GM19395 (cell line): ENCODE data around the gene TNS4.

Source experiments
- ATAC-seq: cut with Tn5 transposase; IDR thresholded peaks from one replicate; pipeline ENCODE4 v1.9.1; 2021; ENCODE audit warnings: mild to moderate bottlenecking, moderate library complexity; ENCODE audit not compliant: unreplicated experiment

TNS4 gene

DNA sequence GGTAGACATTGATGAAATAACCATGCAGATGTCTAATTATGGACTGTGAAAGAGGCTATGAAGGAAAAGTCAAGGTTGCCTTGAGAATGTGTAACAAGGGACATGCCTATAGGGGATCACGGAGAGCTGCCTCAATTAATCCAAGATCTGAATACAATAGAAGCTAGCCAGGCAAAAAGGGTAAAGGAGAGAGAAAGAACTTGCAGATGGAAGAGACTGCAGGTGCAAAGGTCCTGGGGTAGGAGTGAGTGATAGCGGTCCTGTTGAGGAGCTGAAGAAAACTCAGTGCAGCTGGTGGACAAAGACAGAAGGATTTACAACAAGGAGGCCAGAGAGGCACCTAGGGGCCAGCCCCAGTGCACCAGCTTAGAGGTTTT lies 15.9 kb upstream of the TNS4 start:
- ATAC-seq = no peak

DNA sequence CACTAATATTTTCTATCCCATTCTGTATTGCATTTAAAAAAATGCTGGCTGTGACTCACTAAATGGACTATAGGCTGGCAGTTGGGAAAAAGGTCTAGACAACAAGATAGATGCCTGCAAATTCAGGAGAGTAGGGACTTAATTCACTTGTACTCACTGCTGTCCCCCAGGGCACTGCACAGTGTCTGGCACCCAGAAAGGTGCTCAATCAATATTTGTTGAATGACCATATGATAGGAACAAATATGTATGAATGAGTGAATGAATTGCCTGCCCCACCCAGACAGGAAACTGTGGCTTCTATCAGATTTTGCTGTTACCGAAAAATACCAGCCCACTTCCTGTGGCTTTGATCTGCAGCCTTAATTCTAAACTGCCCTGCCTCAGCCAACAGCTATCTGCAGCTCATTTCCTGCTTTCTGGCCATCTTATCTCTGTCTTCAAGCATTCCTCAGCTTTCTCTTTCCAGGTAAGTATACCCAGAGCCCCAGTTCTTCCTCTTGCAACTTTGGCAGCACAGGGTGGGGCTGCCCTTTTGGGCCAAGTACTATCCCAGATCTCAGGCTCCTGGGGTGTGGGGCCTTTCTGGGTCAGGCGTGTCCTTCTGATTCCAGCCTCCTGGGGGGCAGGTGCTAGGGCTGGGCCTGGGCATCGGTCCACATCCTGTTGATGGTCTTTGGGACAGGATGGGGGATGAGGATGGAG lies 15.3 kb upstream of the TNS4 start:
- peak; percentile 57 for ATAC-seq

DNA sequence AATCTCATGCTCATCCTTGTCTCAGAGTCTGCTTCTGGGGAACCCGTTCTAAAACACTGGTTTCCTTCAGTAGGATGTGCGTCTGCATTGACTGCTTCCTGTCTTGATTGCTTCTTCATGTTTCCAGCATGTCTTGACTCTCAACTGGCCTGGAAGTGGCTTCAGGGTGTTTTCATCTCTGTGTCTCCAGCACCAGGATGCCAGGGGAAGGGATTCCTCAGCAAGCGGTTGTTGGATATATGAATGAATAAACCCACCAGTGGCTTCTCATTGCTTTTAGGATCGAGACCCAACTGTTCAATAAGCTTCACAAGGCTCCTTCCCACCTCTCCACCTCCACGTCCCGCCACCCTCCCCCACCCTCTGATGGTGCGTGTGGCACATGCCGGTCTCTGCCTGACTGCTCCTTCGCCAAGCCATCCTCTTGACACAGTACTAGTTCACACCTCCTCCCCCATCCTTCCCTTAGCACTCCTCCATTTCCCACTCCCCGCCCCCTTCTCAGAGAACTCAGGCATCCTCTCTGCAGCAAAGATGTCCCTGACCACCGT lies 14.1 kb upstream of the TNS4 start:
- no peak for ATAC-seq

DNA sequence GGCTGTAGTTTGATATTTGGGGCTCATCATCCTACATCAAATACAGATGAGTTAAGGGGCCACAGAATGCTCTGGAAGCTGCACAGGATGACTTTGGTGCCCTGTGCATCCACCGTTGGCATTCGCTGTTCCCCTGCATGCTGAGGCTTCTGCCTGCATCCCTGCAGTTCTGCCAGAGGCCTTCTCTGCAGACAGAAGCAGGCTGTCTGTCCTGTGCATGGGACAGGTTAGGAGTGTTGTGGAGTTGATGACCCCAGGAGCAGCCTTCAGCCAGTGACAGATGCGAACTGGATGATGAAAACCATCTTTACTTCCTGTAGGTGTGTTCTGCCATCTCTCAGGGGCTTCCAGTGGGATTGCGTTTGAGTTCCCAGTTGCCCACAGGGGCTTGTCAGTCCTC lies 13.6 kb upstream of the TNS4 start:
- ATAC-seq = no peak

DNA sequence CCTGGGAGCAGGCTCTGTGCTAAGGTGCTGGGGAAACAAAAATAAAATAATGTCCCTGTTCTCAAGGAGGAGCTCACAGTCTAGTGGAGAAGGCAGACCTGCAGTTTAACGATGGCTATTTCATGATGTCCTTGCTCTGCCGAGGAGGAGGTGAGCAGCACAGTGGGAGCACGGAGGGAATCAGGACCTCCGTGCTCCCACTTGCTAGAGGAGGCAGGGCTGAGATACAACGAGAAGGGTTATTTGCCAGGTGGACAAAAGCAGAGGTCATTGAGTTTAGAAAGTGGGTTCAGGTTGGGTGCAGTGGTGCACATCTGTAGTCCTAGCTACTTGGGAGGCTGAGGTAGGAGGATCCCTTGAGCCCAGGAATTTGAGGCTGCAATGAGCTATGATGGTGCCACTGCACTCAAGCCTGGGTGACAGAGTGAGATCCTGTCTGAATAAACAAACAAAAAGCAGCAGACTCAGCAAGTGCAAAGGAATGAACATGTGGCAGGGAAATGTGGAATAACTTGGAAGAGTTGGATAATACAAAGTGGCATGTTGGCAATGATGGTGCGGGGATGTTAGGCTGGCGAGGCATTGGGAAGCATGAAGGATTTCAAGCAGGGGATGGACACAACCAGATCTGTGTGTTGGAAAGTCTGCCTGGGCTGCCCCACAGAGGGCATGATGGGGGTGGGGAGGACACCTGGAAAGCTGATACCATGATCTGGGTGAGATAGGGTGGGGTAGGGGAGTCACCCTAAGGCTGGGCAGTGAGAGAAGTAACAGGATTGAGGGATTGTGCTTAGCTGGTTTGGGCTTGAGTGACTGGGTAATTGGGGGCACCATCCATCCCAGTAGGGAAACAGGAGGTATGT lies 12.8 kb upstream of the TNS4 start:
- no peak for ATAC-seq

DNA sequence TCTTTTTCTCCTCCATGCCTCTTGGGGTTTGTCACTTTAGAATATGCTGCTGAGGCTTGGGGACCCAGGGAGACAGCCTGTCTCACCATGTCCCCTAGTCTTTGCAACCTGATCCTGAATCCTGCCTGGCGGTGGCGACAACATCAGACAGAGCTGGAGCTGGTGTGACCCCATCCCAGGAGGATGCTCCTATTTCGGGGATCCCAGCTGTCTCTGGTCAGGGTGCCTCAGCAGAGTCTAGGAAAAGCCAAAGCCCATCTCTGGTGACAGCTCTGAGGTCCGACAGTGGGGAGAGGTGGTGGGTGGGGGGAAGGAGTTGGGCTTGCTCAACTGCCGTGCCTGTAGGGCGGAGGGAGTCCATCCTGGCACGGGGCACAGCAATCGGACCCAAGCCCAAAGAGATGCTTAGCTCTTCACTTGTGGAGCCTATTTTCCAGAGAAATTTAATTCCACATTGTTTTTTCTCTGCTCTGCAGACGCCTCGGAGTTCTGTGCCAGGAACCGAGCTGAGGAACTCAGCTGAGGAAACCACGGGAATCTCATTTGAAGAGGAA lies 10.3 kb upstream of the TNS4 start:
- no peak for ATAC-seq

DNA sequence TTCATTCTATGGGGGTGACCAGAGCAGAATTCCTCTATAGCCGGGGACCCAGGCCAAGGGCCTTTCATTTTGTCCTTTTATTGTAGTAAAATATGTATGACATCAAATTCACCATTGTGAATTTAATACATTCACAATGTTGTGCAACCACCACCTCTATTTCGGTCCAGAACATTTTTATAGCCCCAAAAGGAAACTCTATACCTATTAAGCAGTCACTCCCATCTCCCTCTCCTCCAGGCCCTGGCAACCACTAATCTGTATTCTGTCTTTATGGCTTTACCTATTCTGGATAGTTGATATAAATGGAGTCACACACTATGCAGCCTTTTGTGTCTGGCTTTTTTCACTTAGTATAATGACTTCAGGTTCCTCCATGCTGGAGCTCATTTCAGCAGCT lies 9.7 kb upstream of the TNS4 start:
- no peak for ATAC-seq

DNA sequence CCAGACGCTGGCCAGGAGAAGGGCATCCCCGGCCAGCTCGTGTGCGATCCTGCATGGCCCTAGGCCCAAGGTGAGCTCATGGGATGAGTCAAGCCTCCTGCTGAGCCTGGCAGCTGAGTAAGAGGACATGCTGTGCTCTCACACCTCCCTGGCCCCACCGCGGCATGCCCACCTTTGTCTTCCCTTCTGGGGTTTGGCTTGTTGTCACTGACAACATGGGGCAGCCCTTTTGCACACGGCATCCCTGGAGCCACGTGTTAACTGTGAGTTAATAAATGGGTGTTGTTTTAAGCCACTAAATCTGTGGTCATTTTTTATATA lies 8.9 kb upstream of the TNS4 start:
- no peak for ATAC-seq

DNA sequence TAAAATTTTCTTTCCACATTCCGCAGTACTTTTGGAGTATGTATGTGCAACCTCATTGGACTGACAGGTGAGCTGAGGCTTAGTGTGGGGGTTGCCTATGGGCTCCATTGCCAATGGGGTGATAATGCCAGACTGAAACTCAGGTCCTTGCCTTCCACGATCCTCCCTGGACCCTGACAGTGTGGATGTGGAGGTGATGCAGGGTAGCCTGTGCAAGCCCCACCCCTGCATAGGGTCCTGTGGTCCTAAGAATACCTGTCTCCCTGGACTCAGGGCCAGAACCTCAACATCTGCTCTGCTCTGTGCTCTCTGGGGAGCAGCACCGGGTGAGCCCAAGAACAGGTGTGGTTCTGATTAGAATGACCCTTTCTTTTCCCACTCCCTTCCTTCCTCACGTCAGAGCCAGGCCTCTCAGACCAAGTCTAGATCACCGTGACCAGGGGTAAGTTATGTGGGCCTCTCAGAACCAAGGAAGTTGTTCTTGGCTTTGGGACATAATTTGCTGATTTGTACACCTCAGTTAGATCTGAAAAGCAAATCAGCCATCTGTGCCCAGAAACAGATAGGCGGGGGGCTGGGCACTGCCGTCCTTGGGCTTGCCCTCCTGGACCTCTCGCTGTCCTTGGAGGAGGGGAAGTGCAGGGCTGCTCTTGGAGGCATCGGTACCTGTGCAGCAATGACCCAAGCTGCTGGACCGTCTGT lies 8.4 kb upstream of the TNS4 start:
- ATAC-seq = no peak

DNA sequence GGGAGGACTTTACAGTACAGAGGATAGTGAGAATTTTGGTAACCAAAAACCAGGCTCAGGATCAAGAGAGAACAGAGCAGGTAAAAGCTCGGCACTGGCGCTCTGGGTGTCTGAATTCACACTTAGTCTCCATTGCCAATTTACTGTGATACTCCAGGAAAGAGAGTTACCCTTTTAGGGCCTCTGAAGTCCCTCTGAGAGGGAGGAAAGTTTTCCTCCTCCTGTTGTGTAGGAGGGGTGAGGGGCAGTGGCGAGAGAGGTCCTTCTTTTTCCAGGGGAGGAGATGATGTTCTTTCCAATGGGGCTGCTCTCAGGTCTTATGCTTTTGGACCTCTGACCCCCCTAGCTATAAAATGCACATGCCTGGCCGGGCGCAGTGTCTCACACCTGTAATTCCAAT lies 5.4 kb upstream of the TNS4 start:
- no peak for ATAC-seq

DNA sequence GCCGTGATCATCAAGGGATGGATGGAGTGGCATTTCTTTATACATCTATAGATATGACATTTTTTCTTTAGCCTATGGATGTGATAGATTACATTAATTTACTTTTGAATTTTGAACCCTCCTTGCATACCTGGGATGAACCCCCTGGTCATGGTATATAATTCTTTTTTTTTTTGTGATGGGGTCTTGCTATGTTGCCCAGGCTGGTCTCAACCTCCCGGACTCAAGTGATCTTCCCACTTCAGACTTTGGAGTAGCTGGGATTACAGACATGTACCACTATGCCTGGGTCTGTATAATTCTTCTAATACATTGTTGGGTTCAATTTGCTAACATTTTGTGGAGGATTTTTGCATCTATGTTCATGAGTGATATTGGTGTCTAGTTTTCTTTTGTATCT lies 1.7 kb upstream of the TNS4 start:
- ATAC-seq = no peak

DNA sequence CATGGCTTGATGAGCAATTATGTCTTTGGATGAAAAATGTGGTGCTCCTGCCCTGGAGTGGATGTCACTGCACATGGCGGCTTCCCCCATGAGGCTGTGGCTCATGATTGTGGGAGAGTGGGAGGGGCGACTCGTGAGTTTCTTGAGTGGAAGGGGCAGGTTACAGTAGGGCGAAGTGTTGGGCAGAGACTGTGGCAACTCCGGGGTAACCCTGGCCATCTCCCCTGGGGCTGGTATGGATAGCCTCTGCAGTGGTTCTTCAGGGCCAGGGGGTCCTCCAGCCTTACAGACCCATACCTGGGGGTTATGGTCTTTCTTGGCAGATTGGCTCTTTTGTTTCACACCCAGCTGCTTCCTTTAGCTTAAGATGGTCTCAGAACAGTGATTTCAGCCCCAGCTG lies 1.3 kb upstream of the TNS4 start:
- no peak for ATAC-seq

DNA sequence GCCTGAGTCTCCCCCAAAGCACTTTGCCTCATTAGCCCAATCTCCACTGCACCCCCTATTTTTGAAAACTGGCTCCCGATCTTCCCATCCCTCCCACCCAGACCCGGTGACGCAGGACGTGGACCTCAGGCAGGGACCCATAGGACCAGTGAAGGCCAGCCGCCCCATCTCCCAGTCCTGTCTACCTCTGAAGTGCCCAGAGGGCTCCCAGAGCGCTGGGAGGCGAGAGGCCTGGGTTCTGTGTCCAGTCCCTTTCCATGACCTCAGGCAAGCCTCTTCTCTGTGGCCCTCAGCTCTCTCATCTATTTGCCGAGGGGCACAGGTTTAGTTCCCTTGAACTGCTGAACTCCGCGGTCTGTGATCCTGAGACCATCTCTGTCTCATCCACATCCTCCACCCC lies 714 bp downstream of the TNS4 start:
- ATAC-seq = no peak

DNA sequence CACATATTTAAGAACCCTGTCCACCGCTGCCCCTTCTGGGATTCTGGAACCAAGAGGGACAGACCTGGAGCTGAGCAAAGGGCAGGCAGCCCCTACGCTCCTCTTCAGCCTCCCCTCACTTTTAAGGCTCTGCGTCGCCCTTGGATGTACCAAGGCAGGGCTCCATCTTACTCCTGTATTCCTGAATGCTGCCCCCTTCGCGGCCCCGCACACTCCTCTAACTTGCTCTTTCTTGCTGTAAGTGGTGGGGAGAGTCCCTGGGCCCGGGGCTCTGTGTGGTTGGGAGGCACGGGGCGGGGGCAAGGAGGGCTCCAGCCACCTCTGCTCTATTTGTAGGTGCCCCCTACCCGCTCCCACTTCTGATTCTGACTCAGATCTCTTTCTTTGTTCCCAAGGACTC lies 1.2 kb downstream of the TNS4 start:
- ATAC-seq = no peak

DNA sequence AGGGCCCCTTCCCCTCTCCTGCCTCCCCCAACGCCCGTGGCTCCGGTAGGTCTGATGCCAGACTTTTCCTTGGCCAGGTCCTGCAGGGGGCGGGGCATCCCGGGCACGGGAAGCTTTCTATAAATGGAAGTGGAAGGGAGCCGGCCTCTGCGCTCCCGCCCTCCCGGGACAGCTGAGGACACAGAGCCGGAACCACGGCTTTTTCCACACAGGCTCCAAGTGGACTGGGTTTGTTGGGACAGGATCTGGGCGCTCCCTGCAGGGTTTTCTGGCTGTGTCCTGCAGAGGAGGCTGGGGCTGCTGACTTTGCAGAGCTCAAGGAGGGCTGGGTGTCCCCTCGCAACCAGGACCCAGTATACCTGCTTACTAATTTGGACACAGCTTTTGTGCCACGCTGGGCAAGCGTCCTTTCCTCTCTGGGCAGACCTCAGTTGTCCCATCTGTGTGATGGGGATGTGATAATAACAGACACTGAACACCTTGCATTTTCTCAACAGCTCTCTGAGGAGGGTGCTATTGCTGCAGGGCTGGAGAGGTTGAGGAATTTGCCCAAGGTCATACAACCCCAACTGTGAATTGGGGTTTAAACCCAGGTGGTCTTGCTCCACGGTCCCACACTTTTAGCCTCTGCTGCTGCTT lies 1.8 kb downstream of the TNS4 start:
- ATAC-seq = no peak

DNA sequence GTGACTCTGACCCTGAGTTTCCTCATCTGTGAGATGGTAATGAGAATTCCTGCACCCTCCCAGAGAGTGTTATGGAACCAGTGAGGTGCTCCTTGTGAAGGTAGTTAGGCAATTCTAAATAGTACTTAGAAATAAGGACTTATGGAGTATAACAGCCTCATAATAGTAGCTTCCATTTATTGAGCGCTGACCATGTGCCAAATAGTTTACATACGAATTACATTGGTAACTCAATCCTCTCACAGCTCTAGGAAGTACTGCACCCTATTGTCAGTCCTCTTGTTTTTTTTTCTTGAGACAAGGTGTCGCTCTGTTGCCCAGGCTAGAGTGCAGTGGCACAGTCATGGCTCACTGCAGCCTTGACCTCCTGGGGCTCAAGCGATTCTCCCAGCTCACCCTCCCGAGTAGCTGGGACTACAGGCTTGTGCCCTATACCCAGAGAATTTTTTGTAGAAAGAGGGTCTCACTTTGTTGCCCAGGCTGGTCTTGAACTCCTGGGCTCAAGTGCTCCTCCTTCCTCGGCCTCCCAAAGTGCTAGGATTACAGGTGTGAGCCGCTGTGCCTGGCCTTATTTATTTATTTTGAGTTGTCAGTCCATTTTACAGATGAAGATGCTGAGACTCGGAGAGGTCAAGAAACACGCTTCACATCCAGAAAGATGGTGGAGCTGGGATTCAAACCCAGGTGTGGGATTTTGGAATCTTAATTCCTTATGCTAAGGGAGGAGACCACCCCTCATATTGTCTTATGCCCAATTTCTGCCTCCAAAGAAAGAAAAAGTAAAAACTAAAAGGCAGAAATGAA lies 2.9 kb downstream of the TNS4 start:
- no peak for ATAC-seq

DNA sequence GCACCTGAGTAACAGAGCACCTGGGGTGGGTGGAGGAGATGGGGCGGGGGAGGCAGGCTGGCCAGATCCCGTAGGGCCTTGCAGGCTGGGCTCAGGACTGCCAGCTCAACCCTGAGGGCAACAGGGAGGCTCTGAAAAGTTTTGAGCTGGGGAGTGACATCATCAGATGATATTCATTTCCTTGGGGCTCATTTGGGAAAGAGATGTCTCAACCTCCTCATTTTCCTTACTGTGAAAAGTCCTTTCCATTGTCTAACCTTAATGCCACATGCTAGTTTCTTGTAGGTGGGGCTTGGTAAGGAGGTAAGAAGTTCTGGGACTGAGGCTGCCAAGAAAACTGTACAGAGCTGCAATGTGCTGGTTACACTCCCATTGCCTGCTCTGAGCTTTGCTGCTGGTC lies 3.7 kb downstream of the TNS4 start:
- ATAC-seq = no peak

DNA sequence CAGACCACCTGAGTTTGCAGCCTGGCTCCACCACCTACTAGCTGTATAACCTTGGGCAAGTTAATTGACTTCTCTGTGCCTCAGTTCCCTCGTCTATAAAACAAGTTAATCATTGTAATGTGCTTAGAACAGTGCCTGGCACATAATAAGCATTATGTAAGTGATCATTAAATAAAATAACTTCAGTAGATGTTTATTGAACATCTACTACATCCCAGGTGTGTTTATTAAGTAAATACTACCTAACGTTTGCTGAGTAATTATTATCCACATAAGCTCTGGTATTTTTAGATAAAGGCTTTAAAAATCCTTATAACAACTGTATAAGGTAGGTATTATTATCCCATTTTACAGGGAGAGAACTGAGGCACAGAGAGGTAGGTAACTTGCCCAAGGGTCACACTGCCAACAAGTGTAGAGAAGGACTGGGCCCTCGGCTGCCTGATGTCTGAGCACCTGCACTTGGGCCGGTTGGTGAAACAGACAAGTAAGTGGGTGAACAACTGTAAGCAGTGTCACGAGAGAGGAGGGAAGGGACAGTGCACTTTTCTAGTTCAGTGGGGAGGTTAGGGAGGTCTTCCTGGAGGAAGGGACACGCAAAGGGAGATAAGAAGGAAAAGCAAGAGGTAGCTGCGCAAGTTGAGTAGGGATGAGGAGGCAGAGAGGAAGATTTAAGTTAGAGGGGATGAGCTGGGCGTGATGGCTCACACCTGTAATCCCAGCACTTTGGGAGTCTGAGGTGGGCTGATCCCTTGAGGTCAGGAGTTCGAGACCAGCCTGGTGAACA lies 4.6 kb downstream of the TNS4 start:
- no peak for ATAC-seq

DNA sequence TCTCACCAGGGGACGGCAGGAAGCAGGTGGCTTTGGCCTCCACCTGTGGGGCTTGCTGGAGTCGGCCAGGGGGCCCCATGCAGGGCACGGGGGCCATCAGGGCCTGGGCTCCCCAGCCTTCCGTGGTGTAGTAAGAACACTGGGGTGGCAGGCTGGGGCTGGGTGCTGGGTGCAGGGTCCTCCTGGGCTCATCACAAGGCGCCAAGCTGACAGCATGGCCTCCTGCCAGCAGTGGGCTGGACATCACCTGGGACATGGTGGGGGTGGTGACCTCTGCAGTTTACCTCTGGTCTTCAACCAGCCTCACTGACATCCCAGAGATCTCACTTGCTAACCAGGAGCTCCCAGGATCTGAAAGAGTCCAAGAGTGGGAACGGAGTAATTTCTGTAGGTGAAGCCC lies 5.3 kb downstream of the TNS4 start:
- ATAC-seq = no peak
